ENCODE results near the gene OSBPL10. TPM values are rescaled to one million over a fixed set of nuclear protein-coding genes. Genes with fewer than 3 reads are reported as not detected.

The OSBPL10 gene
- total RNA-seq, 1 donor from 2014 or later: 8.4 TPM

GRCh38 chr3:31817411-31817966 lies 163.6 kb downstream of the OSBPL10 start:
- TF ChIP-seq CTCF (IDR thresholded peaks at IDR 0.05): no peak
- TF ChIP-seq EZH2 (IDR thresholded peaks at IDR 0.05): no peak
- TF ChIP-seq EZH2phosphoT487 (IDR thresholded peaks at IDR 0.05): no peak
- no peak overlapping the region for H3K4me3 Mint-ChIP-seq
- no peaks in the 10 kb centered on the region for H3K4me1 ChIP-seq
- no peak overlapping the region for H3K27ac ChIP-seq
- no peaks in the 10 kb centered on the region for H3K27me3 ChIP-seq
- no peak overlapping the region for H3K4me2 ChIP-seq
- no peak overlapping the region for H3K4me3 ChIP-seq
- H3K9me3 ChIP-seq (ENCODE audit: low read depth): no peaks in the 10 kb centered on the region
- no peaks in the 10 kb centered on the region for H3F3A ChIP-seq (ENCODE audit: low read depth)
- DNase-seq (ENCODE audit: low spot score): no peak
- H3K9ac ChIP-seq: no peak overlapping the region
- no peaks in the 10 kb centered on the region for H3K36me3 ChIP-seq
- no peaks in the 10 kb centered on the region for H3K79me2 ChIP-seq (ENCODE audit: low read depth)
- no peaks in the 10 kb centered on the region for H3K36me3 Mint-ChIP-seq
- H3K9me3 Mint-ChIP-seq: peaks cover 2% of the 10 kb centered on the region
- H4K20me1 ChIP-seq (ENCODE audit: low read depth): no peaks in the 10 kb centered on the region
- H3K4me1 Mint-ChIP-seq: no peaks in the 10 kb centered on the region
- H2AFZ ChIP-seq (replicated peaks): no peak overlapping the region
- H3K27me3 Mint-ChIP-seq (ENCODE audit: insufficient read depth, low read depth): no peaks in the 10 kb centered on the region
- H3K27ac Mint-ChIP-seq: no peak overlapping the region

GRCh38 chr3:31815631-31816440 lies 165.2 kb downstream of the OSBPL10 start:
- no peak overlapping the region for H3K27ac ChIP-seq
- Mint-ChIP-seq H3K27me3 (ENCODE audit: insufficient read depth, low read depth) (no peaks in the 10 kb centered on the region), H3K4me3 (no peak overlapping the region), H3K27ac (no peak overlapping the region), H3K4me1 (no peaks in the 10 kb centered on the region), H3K9me3 (peaks cover 2% of the 10 kb centered on the region), H3K36me3 (no peaks in the 10 kb centered on the region)
- no peaks in the 10 kb centered on the region for H3K36me3 ChIP-seq
- no peak overlapping the region for H3K4me3 ChIP-seq
- no peak overlapping the region for H2AFZ ChIP-seq (replicated peaks)
- no peaks in the 10 kb centered on the region for H4K20me1 ChIP-seq (ENCODE audit: low read depth)
- no peaks in the 10 kb centered on the region for H3K27me3 ChIP-seq
- TF ChIP-seq EZH2 (IDR thresholded peaks at IDR 0.05) (no peak), CTCF (IDR thresholded peaks at IDR 0.05) (no peak), EZH2phosphoT487 (IDR thresholded peaks at IDR 0.05) (no peak)
- DNase-seq (ENCODE audit: low spot score): no peak
- no peaks in the 10 kb centered on the region for H3K4me1 ChIP-seq
- no peaks in the 10 kb centered on the region for H3F3A ChIP-seq (ENCODE audit: low read depth)
- no peaks in the 10 kb centered on the region for H3K9me3 ChIP-seq (ENCODE audit: low read depth)
- H3K9ac ChIP-seq: no peak overlapping the region
- H3K79me2 ChIP-seq (ENCODE audit: low read depth): no peaks in the 10 kb centered on the region
- H3K4me2 ChIP-seq: no peak overlapping the region

- DNase-seq (ENCODE audit: low spot score): no peak
- Mint-ChIP-seq H3K36me3 (no peaks in the 10 kb centered on the region), H3K27ac (no peak overlapping the region), H3K27me3 (ENCODE audit: insufficient read depth, low read depth) (no peaks in the 10 kb centered on the region), H3K4me3 (no peak overlapping the region), H3K4me1 (no peaks in the 10 kb centered on the region), H3K9me3 (peaks cover 2% of the 10 kb centered on the region)
- Histone ChIP-seq H3K9me3 (ENCODE audit: low read depth) (no peaks in the 10 kb centered on the region), H3K4me1 (no peaks in the 10 kb centered on the region), H3F3A (ENCODE audit: low read depth) (no peaks in the 10 kb centered on the region), H2AFZ (replicated peaks) (no peak overlapping the region), H3K4me3 (no peak overlapping the region), H3K27ac (no peak overlapping the region), H3K79me2 (ENCODE audit: low read depth) (no peaks in the 10 kb centered on the region), H3K27me3 (no peaks in the 10 kb centered on the region), H3K36me3 (no peaks in the 10 kb centered on the region), H4K20me1 (ENCODE audit: low read depth) (no peaks in the 10 kb centered on the region), H3K9ac (no peak overlapping the region), H3K4me2 (no peak overlapping the region)
- TF ChIP-seq EZH2phosphoT487 (IDR thresholded peaks at IDR 0.05) (no peak), EZH2 (IDR thresholded peaks at IDR 0.05) (no peak)
Measured at GRCh38 chr3:31815006-31815405, 166.1 kb downstream of the OSBPL10 start.

GRCh38 chr3:31813686-31814085 lies 167.4 kb downstream of the OSBPL10 start:
- Mint-ChIP-seq H3K36me3 (no peaks in the 10 kb centered on the region), H3K9me3 (peaks cover 2% of the 10 kb centered on the region), H3K4me3 (no peak overlapping the region), H3K4me1 (no peaks in the 10 kb centered on the region), H3K27me3 (ENCODE audit: insufficient read depth, low read depth) (no peaks in the 10 kb centered on the region), H3K27ac (no peak overlapping the region)
- Histone ChIP-seq H3K4me2 (no peak overlapping the region), H3K79me2 (ENCODE audit: low read depth) (no peaks in the 10 kb centered on the region), H3K4me1 (no peaks in the 10 kb centered on the region), H4K20me1 (ENCODE audit: low read depth) (no peaks in the 10 kb centered on the region), H3K27ac (no peak overlapping the region), H3F3A (ENCODE audit: low read depth) (no peaks in the 10 kb centered on the region), H3K4me3 (no peak overlapping the region), H3K9me3 (ENCODE audit: low read depth) (no peaks in the 10 kb centered on the region), H3K36me3 (no peaks in the 10 kb centered on the region), H3K27me3 (no peaks in the 10 kb centered on the region), H3K9ac (no peak overlapping the region), H2AFZ (replicated peaks) (no peak overlapping the region)
- no peak for DNase-seq (ENCODE audit: low spot score)
- TF ChIP-seq EZH2 (IDR thresholded peaks at IDR 0.05) (no peak), EZH2phosphoT487 (IDR thresholded peaks at IDR 0.05) (no peak), CTCF (IDR thresholded peaks at IDR 0.05) (no peak)

Measured in neural progenitor cell (in vitro differentiated cells).